ENCODE data around the gene MYO9B.

- TF ChIP-seq CTCF (conservative IDR thresholded peaks at IDR 0.05) (no peak), EZH2 (IDR thresholded peaks at IDR 0.05; ENCODE audit: low read depth) (no peak)
Measured at GRCh38 chr19:17086834-17087233, 11.3 kb downstream of the MYO9B start.

Data from PC-9 (cell line).